ENCODE measurements around the gene FASN. TPM values are rescaled to one million over a fixed set of nuclear protein-coding genes. Genes with fewer than 3 reads are reported as not detected.

The FASN gene
- total RNA-seq, 6 experiments from 2014 or later, result 76.5 to 290 (median 217) TPM

DNA sequence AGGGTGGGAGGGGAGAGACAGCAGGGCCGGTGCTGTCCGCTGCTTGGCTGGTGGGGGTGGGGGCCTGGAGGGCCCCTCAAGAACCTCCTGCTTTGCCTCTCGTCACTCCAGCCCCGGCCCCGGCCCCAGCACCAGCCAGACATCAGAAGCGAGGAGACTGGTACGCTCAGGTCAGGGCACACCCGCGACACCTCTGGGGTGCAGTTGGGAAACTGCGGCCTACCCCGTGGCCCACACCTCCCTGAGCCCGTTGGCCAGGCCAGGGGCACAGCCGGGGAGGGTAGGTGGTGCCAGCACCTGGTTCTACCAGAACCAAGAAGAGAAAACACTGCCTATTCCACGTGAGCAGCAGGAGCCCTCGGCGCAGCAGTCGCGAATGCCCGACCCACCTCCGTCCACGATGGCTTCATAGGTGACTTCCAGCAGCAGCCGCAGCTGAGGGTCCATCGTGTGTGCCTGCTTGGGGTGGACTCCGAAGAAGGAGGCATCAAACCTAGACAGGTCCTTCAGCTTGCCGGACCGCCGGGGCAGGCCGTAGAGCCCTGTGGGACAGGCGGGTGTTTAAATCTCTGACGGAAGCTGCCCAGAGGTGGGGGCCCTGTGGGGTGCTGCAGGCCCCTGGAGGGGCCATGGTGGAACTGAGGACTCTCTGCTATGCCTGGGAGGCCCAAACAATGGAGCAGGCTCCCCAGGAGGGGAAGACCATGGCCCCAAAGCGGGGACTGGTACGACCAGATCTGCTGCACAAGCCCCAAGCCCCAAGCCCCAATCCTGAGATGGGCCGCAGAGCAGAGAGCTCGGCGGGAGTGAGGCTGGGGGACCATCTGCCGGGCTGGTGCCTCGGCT lies 2.9 kb downstream of the FASN start:
- TF ChIP-seq, protein P1, sequence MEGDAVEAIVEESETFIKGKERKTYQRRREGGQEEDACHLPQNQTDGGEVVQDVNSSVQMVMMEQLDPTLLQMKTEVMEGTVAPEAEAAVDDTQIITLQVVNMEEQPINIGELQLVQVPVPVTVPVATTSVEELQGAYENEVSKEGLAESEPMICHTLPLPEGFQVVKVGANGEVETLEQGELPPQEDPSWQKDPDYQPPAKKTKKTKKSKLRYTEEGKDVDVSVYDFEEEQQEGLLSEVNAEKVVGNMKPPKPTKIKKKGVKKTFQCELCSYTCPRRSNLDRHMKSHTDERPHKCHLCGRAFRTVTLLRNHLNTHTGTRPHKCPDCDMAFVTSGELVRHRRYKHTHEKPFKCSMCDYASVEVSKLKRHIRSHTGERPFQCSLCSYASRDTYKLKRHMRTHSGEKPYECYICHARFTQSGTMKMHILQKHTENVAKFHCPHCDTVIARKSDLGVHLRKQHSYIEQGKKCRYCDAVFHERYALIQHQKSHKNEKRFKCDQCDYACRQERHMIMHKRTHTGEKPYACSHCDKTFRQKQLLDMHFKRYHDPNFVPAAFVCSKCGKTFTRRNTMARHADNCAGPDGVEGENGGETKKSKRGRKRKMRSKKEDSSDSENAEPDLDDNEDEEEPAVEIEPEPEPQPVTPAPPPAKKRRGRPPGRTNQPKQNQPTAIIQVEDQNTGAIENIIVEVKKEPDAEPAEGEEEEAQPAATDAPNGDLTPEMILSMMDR (IDR thresholded peaks at IDR 0.05), result no peak
- no peak for TF ChIP-seq POLR2A (IDR thresholded peaks at IDR 0.05)
- Histone ChIP-seq H3K9me3 (no peaks in the 10 kb centered on the region), H3K27ac (peak overlapping the region in 2 of 3 donors; percentile 93 to 99), H3K4me1 (peaks cover 0 to 42% (median 16%) of the 10 kb centered on the region in 4 donors), H3K36me3 (peaks cover 0 to 63% (median 29%) of the 10 kb centered on the region in 4 donors), H3K4me3 (peak overlapping the region; percentile 82 to 98 (median 84)), H3K27me3 (no peaks in the 10 kb centered on the region)
- intact Hi-C loops (cut with DNase I), result loop anchor here in 1 of 2 donors (10.0 kb wide), 1 partner anchor 60 kb away; the partner anchor contains the start of genes DCXR and RAC3
- 16% methylated on average over 8 of the region's 37 CpGs for WGBS (ENCODE audit: insufficient coverage, low coverage, low lambda C conversion rate, missing lambda C conversion rate)
- no peak for ATAC-seq
- peak in 2 of 3 donors; percentile 29 to 59 for DNase-seq

DNA sequence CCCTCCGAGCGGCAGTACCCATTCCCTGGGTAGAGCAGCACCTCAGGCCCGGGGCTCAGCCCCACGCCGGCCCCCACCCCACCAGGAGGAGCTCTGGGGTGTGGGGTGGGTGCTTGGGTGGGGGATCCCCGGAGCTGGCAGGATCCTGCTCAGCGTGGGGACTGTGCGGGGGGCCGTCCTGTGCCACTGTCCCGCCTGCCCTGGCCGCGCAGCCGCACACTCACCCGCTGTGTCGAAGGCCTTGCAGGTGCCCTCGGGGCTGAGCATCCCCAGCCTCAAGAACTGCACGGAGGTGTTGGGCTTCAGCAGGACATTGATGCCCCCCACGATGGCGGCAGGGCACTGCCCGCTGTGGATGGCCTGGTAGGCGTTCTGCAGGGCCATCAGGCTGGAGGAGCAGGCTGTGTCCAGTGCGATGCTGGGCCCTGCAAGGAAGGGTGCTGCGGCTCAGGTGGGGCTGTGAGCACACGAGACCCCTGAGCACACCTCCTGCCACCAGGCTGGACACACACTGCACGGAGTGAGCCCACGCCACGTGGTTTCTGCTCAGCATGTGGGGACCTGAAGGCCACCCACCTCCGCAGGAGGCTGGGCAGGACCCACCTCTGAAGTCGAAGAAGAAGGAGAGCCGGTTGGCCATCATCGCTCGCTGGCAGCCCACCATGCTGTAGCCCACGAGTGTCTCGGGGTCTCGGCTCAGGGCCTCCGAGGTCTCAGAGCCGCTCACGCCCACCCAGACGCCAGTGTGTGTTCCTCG lies 4.9 kb downstream of the FASN start:
- intact Hi-C loops (cut with DNase I), result loop anchor here in 1 of 2 donors (10.0 kb wide), 1 partner anchor 58 kb away; the partner anchor contains the start of genes DCXR and RAC3
- Histone ChIP-seq H3K27me3 (no peaks in the 10 kb centered on the region), H3K36me3 (peaks cover 0 to 83% (median 43%) of the 10 kb centered on the region in 4 donors), H3K4me1 (peaks cover 0 to 28% (median 10%) of the 10 kb centered on the region in 4 donors), H3K27ac (peak overlapping the region in 1 of 3 donors; percentile 59), H3K4me3 (no peak overlapping the region), H3K9me3 (no peaks in the 10 kb centered on the region)
- DNase-seq (peak in 1 of 3 donors; percentile 52), ATAC-seq (no peak)
- no CpG with 5 or more reads among the region's 40 CpGs for WGBS (ENCODE audit: insufficient coverage, low coverage, low lambda C conversion rate, missing lambda C conversion rate)
- TF ChIP-seq POLR2A (IDR thresholded peaks at IDR 0.05), result no peak
- TF ChIP-seq, protein P1 (IDR thresholded peaks at IDR 0.05), result no peak

DNA sequence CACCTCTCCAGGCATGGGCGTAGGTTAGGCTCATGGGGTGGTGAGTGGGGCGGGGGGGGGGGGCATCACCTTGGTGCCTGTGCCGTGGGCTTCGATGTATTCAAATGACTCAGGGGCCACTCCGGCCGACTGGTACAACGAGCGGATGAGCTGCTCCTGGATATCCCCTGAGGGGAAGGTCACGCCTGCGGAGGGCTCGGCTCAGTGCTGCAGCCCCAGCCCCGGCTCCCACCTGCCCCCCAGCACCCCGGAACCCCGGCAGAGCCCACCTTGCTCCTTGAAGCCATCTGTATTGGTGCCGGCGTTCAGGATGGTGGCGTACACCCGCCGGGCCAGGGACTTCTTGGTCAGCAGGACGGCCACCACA lies 5.4 kb downstream of the FASN start:
- ATAC-seq, result no peak
- no peaks in the 10 kb centered on the region for H3K27me3 ChIP-seq
- no peaks in the 10 kb centered on the region for H3K9me3 ChIP-seq
- no peak overlapping the region for H3K27ac ChIP-seq
- intact Hi-C loops (cut with DNase I), result loop anchor here in 1 of 2 donors (10.0 kb wide), 1 partner anchor 58 kb away; the partner anchor contains the start of genes DCXR and RAC3
- H3K4me1 ChIP-seq, result peaks cover 0 to 28% (median 10%) of the 10 kb centered on the region in 4 donors
- H3K4me3 ChIP-seq, result no peak overlapping the region
- TF ChIP-seq POLR2A (IDR thresholded peaks at IDR 0.05), result no peak
- TF ChIP-seq, protein P1 (IDR thresholded peaks at IDR 0.05), result no peak
- no CpG with 5 or more reads among the region's 20 CpGs for WGBS (ENCODE audit: insufficient coverage, low coverage, low lambda C conversion rate, missing lambda C conversion rate)
- DNase-seq, result peak in 1 of 3 donors; percentile 44
- H3K36me3 ChIP-seq, result peaks cover 0 to 89% (median 46%) of the 10 kb centered on the region in 4 donors

DNA sequence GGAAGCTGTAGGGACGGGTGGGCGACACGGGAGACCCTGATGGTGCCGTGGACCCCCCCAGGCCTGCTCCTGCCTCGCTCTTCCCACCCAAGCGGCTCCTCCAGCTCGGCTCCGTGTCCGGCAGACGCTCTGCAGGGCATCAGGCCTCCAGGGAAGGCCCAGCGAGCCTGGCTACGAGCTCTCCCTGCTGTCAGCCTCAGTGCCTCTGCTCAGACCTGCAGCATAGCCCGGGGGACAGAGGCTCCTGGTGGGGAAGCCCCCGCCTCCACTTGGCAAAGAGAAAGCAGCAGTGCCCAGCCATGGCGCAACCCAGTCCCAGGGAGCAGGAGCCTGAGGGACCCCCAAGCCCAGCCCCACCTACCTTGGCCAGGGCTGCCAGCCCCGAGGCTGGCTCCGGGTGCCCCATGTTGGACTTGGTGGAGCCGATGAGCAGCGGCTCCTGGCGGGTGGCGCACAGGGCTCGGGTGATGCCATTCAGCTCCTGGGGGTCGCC lies 5.9 kb downstream of the FASN start:
- Histone ChIP-seq H3K9me3 (no peaks in the 10 kb centered on the region), H3K27ac (no peak overlapping the region), H3K36me3 (peaks cover 0 to 93% (median 49%) of the 10 kb centered on the region in 4 donors), H3K4me3 (no peak overlapping the region), H3K27me3 (no peaks in the 10 kb centered on the region), H3K4me1 (peaks cover 0 to 28% (median 10%) of the 10 kb centered on the region in 4 donors)
- TF ChIP-seq, protein P1 (IDR thresholded peaks at IDR 0.05), result no peak
- TF ChIP-seq POLR2A (IDR thresholded peaks at IDR 0.05), result no peak
- peak in 1 of 3 donors; percentile 51 for DNase-seq
- no CpG with 5 or more reads among the region's 23 CpGs for WGBS (ENCODE audit: insufficient coverage, low coverage, low lambda C conversion rate, missing lambda C conversion rate)
- no peak for ATAC-seq
- intact Hi-C loops (cut with DNase I), result loop anchor here in 1 of 2 donors (10.0 kb wide), 1 partner anchor 57 kb away; the partner anchor contains the start of genes DCXR and RAC3

Data from right lobe of liver (tissue), 6 donors.